Osteoblast (primary cell): ENCODE results near the gene MST1. TPM values are rescaled to one million over a fixed set of nuclear protein-coding genes. Genes with fewer than 3 reads are reported as not detected.

Experiments
- DNase-seq: peaks from one replicate; pipeline ENCODE4 v3.0.0; 2011; ENCODE audit warnings: low spot score, mixed read lengths; ENCODE audit not compliant: insufficient read length; ENCODE audit errors: missing footprints
- H2AFZ ChIP-seq: 2 replicates; pipeline ENCODE4 v1.6.0; 2011; ENCODE audit warnings: mild to moderate bottlenecking, low read length
- H3K27ac ChIP-seq: 2 replicates; pipeline ENCODE4 v1.5.1; 2011; ENCODE audit warnings: mild to moderate bottlenecking, low read depth, low read length, moderate library complexity
- H3K27me3 ChIP-seq: 2 replicates; pipeline ENCODE4 v1.6.0; 2012; ENCODE audit warnings: mild to moderate bottlenecking, control low read depth, inconsistent platforms, low read length, moderate library complexity; ENCODE audit not compliant: insufficient read depth
- H3K36me3 ChIP-seq: 2 replicates; pipeline ENCODE4 v1.5.1; 2011; ENCODE audit warnings: mild to moderate bottlenecking, low read length, control low read depth, moderate library complexity; ENCODE audit not compliant: insufficient read depth
- H3K4me1 ChIP-seq: 2 replicates; pipeline ENCODE4 v1.5.1; 2011; ENCODE audit warnings: mild to moderate bottlenecking, low read length, control low read depth, moderate library complexity; ENCODE audit not compliant: insufficient read depth
- H3K4me2 ChIP-seq: 2 replicates; pipeline ENCODE4 v1.6.0; 2011; ENCODE audit warnings: mild to moderate bottlenecking, low read length; ENCODE audit not compliant: insufficient read depth
- H3K4me3 ChIP-seq: fragments of 200-600 bp; sonication (generic); 3 replicates; pipeline ENCODE4 v1.5.1; 2012; ENCODE audit warnings: mild to moderate bottlenecking, low read length, inconsistent platforms; ENCODE audit not compliant: insufficient read depth
- H3K79me2 ChIP-seq: 2 replicates; pipeline ENCODE4 v1.6.0; 2012; ENCODE audit warnings: mild to moderate bottlenecking, low read length, control low read depth, inconsistent platforms; ENCODE audit not compliant: insufficient read depth
- H3K9me3 ChIP-seq: 2 replicates; pipeline ENCODE4 v1.5.1; 2011; ENCODE audit warnings: low read depth, low read length, control low read depth
- H4K20me1 ChIP-seq: 2 replicates; pipeline ENCODE4 v1.6.0; 2012; ENCODE audit warnings: mild to moderate bottlenecking, low read length, control low read depth; ENCODE audit not compliant: insufficient read depth
- CTCF ChIP-seq: IDR thresholded peaks from 2 replicates; pipeline ENCODE4 v1.5.1; 2011; ENCODE audit warnings: mild to moderate bottlenecking, low read depth, low read length, moderate library complexity; ENCODE audit errors: extremely low read depth
- total RNA-seq: library from RNA; depleted of rRNA; stranded (reverse); fragments of >200 nt; gene quantifications from 2 replicates; pipeline ENCODE4 v1.2.3, GENCODE V29; 2012

Gene MST1
- total RNA-seq, 1 donor: 6.9 TPM

GRCh38 chr3:49712631-49713317 lies 23.5 kb upstream of the MST1 start:
- DNase-seq: no peak
- H3K27ac ChIP-seq: no peak overlapping the region
- H3K4me2 ChIP-seq: no peak overlapping the region
- no peaks in the 10 kb centered on the region for H3K36me3 ChIP-seq
- H3K9me3 ChIP-seq: no peaks in the 10 kb centered on the region
- H3K4me1 ChIP-seq: no peaks in the 10 kb centered on the region
- no peaks in the 10 kb centered on the region for H4K20me1 ChIP-seq
- H3K4me3 ChIP-seq: no peak overlapping the region
- no peak overlapping the region for H2AFZ ChIP-seq
- H3K27me3 ChIP-seq: no peaks in the 10 kb centered on the region
- no peak for TF ChIP-seq CTCF
- no peaks in the 10 kb centered on the region for H3K79me2 ChIP-seq

GRCh38 chr3:49712166-49712565 lies 22.9 kb upstream of the MST1 start:
- H3K27ac ChIP-seq: no peak overlapping the region
- H3K27me3 ChIP-seq: no peaks in the 10 kb centered on the region
- no peak for TF ChIP-seq CTCF
- no peak for DNase-seq
- H3K36me3 ChIP-seq: no peaks in the 10 kb centered on the region
- no peak overlapping the region for H3K4me2 ChIP-seq
- H3K4me1 ChIP-seq: no peaks in the 10 kb centered on the region
- no peaks in the 10 kb centered on the region for H4K20me1 ChIP-seq
- no peak overlapping the region for H2AFZ ChIP-seq
- no peaks in the 10 kb centered on the region for H3K79me2 ChIP-seq
- no peak overlapping the region for H3K4me3 ChIP-seq
- H3K9me3 ChIP-seq: no peaks in the 10 kb centered on the region

- H4K20me1 ChIP-seq: no peaks in the 10 kb centered on the region
- TF ChIP-seq CTCF: no peak
- no peaks in the 10 kb centered on the region for H3K27me3 ChIP-seq
- H3K4me2 ChIP-seq: no peak overlapping the region
- no peak overlapping the region for H2AFZ ChIP-seq
- no peaks in the 10 kb centered on the region for H3K79me2 ChIP-seq
- H3K27ac ChIP-seq: no peak overlapping the region
- no peaks in the 10 kb centered on the region for H3K9me3 ChIP-seq
- H3K4me1 ChIP-seq: no peaks in the 10 kb centered on the region
- peak; percentile 47 for DNase-seq
- H3K36me3 ChIP-seq: no peaks in the 10 kb centered on the region
- no peak overlapping the region for H3K4me3 ChIP-seq
Measured at GRCh38 chr3:49711489-49711888, 22.2 kb upstream of the MST1 start.

- Histone ChIP-seq H3K9me3 (no peaks in the 10 kb centered on the region), H3K27me3 (no peaks in the 10 kb centered on the region), H2AFZ (no peak overlapping the region), H3K79me2 (no peaks in the 10 kb centered on the region), H3K4me2 (no peak overlapping the region), H3K27ac (no peak overlapping the region), H4K20me1 (no peaks in the 10 kb centered on the region), H3K4me3 (no peak overlapping the region), H3K4me1 (no peaks in the 10 kb centered on the region), H3K36me3 (peaks cover 2% of the 10 kb centered on the region)
- DNase-seq: no peak
- no peak for TF ChIP-seq CTCF
Measured at GRCh38 chr3:49709852-49710251, 20.6 kb upstream of the MST1 start.
